Effector memory CD4-positive, alpha-beta T cell (primary cell): ENCODE data around the gene U2AF2.

Source experiments
- DNase-seq, 3 donors: peaks; one replicate each; pipeline ENCODE4 v3.0.0-alpha.2; 2020
- H3K27ac ChIP-seq: 2 replicates; pipeline ENCODE4 v1.7.0; 2013; ENCODE audit warnings: mild to moderate bottlenecking, low read length, moderate library complexity; ENCODE audit not compliant: insufficient read depth, poor library complexity, severe bottlenecking
- H3K27me3 ChIP-seq: replicated peaks from 2 replicates; pipeline ENCODE4 v1.7.0; 2013; ENCODE audit warnings: mild to moderate bottlenecking, low read length; ENCODE audit not compliant: insufficient read depth, control insufficient read depth, poor library complexity, severe bottlenecking
- H3K36me3 ChIP-seq: 2 replicates; pipeline ENCODE4 v1.7.0; 2013; ENCODE audit warnings: mild to moderate bottlenecking, low read length, moderate library complexity; ENCODE audit not compliant: control insufficient read depth, insufficient read depth
- H3K4me1 ChIP-seq: 2 replicates; pipeline ENCODE4 v1.7.0; 2013; ENCODE audit warnings: low read length, mild to moderate bottlenecking; ENCODE audit not compliant: control insufficient read depth, insufficient read depth, poor library complexity, severe bottlenecking
- H3K4me3 ChIP-seq: 2 replicates; pipeline ENCODE4 v1.7.0; 2013; ENCODE audit warnings: low read length, low read depth, mild to moderate bottlenecking; ENCODE audit not compliant: insufficient read depth, poor library complexity, severe bottlenecking
- H3K9me3 ChIP-seq: 2 replicates; pipeline ENCODE4 v1.7.0; 2013; ENCODE audit warnings: mild to moderate bottlenecking, low read length, moderate library complexity; ENCODE audit not compliant: control insufficient read depth

U2AF2 gene

GRCh38 chr19:55656988-55657747 lies 2.3 kb downstream of the U2AF2 start:
- DNase-seq, result no peak
- Histone ChIP-seq H3K4me1 (peaks cover 44% of the 10 kb centered on the region), H3K9me3 (no peaks in the 10 kb centered on the region), H3K4me3 (peak overlapping the region; percentile 64), H3K36me3 (peaks cover 37% of the 10 kb centered on the region), H3K27ac (peak overlapping the region; percentile 99), H3K27me3 (no peaks in the 10 kb centered on the region)

GRCh38 chr19:55658846-55659459 lies 4.1 kb downstream of the U2AF2 start:
- Histone ChIP-seq H3K4me3 (no peak overlapping the region), H3K27me3 (no peaks in the 10 kb centered on the region), H3K36me3 (peaks cover 55% of the 10 kb centered on the region), H3K9me3 (no peaks in the 10 kb centered on the region), H3K27ac (peak overlapping the region; percentile 39), H3K4me1 (peaks cover 44% of the 10 kb centered on the region)
- no peak for DNase-seq

GRCh38 chr19:55659822-55660221 lies 5.0 kb downstream of the U2AF2 start:
- Histone ChIP-seq H3K9me3 (no peaks in the 10 kb centered on the region), H3K27ac (peak overlapping the region; percentile 39), H3K36me3 (peaks cover 63% of the 10 kb centered on the region), H3K27me3 (no peaks in the 10 kb centered on the region), H3K4me1 (peaks cover 44% of the 10 kb centered on the region), H3K4me3 (no peak overlapping the region)
- no peak for DNase-seq

- H3K36me3 ChIP-seq, result peaks cover 66% of the 10 kb centered on the region
- no peaks in the 10 kb centered on the region for H3K9me3 ChIP-seq
- no peak overlapping the region for H3K27ac ChIP-seq
- no peaks in the 10 kb centered on the region for H3K27me3 ChIP-seq
- peaks cover 44% of the 10 kb centered on the region for H3K4me1 ChIP-seq
- no peak for DNase-seq
- H3K4me3 ChIP-seq, result no peak overlapping the region
Measured at GRCh38 chr19:55660404-55660803, 5.6 kb downstream of the U2AF2 start.

GRCh38 chr19:55660991-55661390 lies 6.2 kb downstream of the U2AF2 start:
- Histone ChIP-seq H3K9me3 (no peaks in the 10 kb centered on the region), H3K27me3 (no peaks in the 10 kb centered on the region), H3K36me3 (peaks cover 70% of the 10 kb centered on the region), H3K4me1 (peaks cover 39% of the 10 kb centered on the region), H3K27ac (no peak overlapping the region), H3K4me3 (no peak overlapping the region)
- no peak for DNase-seq

GRCh38 chr19:55661826-55662225 lies 7.0 kb downstream of the U2AF2 start:
- Histone ChIP-seq H3K4me3 (no peak overlapping the region), H3K4me1 (peaks cover 31% of the 10 kb centered on the region), H3K9me3 (no peaks in the 10 kb centered on the region), H3K27me3 (no peaks in the 10 kb centered on the region), H3K27ac (no peak overlapping the region), H3K36me3 (peaks cover 79% of the 10 kb centered on the region)
- DNase-seq, result no peak

- Histone ChIP-seq H3K4me1 (peaks cover 9% of the 10 kb centered on the region), H3K9me3 (no peaks in the 10 kb centered on the region), H3K4me3 (no peak overlapping the region), H3K36me3 (peaks cover 93% of the 10 kb centered on the region), H3K27ac (no peak overlapping the region), H3K27me3 (no peaks in the 10 kb centered on the region)
- DNase-seq, result no peak
Measured at GRCh38 chr19:55663846-55664536, 9.2 kb downstream of the U2AF2 start.

- H3K9me3 ChIP-seq, result no peaks in the 10 kb centered on the region
- H3K36me3 ChIP-seq, result peaks cover 92% of the 10 kb centered on the region
Measured at GRCh38 chr19:55666343-55667005, 11.6 kb downstream of the U2AF2 start.

GRCh38 chr19:55667006-55667381 lies 12.2 kb downstream of the U2AF2 start:
- no peak overlapping the region for H3K27ac ChIP-seq
- H3K27me3 ChIP-seq, result no peaks in the 10 kb centered on the region
- no peak for DNase-seq
- no peak overlapping the region for H3K4me3 ChIP-seq
- no peaks in the 10 kb centered on the region for H3K4me1 ChIP-seq
- H3K36me3 ChIP-seq, result peaks cover 86% of the 10 kb centered on the region
- no peaks in the 10 kb centered on the region for H3K9me3 ChIP-seq

More at GRCh38 chr19:55666343-55667005, 11.6 kb downstream of the U2AF2 start:
- H3K27me3 ChIP-seq, result no peaks in the 10 kb centered on the region
- H3K27ac ChIP-seq, result no peak overlapping the region
- no peak for DNase-seq
- H3K4me3 ChIP-seq, result no peak overlapping the region
- no peaks in the 10 kb centered on the region for H3K4me1 ChIP-seq
